HepG2 (cell line): Measurements from ENCODE around the gene OR5W2. TPM values are rescaled to one million over a fixed set of nuclear protein-coding genes. Genes with fewer than 3 reads are reported as not detected.

ENCODE experiments used
- ATAC-seq: fragments of 200-7000 bp; cut with Tn5 transposase; 3 replicates; pipeline ENCODE4 v1.9.1; 2020; ENCODE audit warnings: mild to moderate bottlenecking, moderate library complexity
- BruUV-seq: library from RNA; stranded (reverse); fragments of 400-500 nt; replicated peaks from 2 replicates; lab custom pipeline; 2021; lab: Mats Ljungman, UMichigan
- CTCF ChIA-PET: fragments of 300-600 bp; formaldehyde crosslinking; extraction: SDS; loops from one replicate; lab custom pipeline; 2021; ENCODE audit warnings: low total read pairs, inconsistent platforms, low intra/inter-chr PET ratio; lab: Yijun Ruan, JAX
- POLR2A ChIA-PET: fragments of 350-600 bp; sonication (Branson Sonifier 250); formaldehyde crosslinking; loops from one replicate; lab custom pipeline; 2020; ENCODE audit warnings: antibody characterized with exemption, inconsistent platforms; lab: Yijun Ruan, JAX
- DNase-seq: peaks from one replicate; pipeline ENCODE4 v3.0.0-alpha.2; 2015; ENCODE audit warnings: low spot score
- FAIRE-seq: peaks from 3 replicates; lab custom pipeline; 2011; peaks lifted over from hg19 to GRCh38; lab: Jason Lieb, UNC
- H2AFZ ChIP-seq: one replicate; pipeline ENCODE4 v1.6.1; 2011; ENCODE audit warnings: low read length, inconsistent platforms
- H3K27ac ChIP-seq: fragments of 300-600 bp; 3 replicates; pipeline ENCODE4 v1.8.0; 2011; ENCODE audit warnings: mixed run types, mild to moderate bottlenecking, mixed read lengths, low read length, inconsistent platforms; ENCODE audit not compliant: insufficient read depth; ENCODE audit errors: extremely low read length
- H3K27me3 ChIP-seq, 2 experiments: fragments of 200-600 bp in 1 of 2; 2 replicates in 1 of 2; 3 replicates in 1 of 2; pipeline versions ENCODE4 v1.6.0 to v1.8.0; 2011; ENCODE audit warnings: low read length in 2 of 2, mild to moderate bottlenecking in 2 of 2, moderate library complexity in 2 of 2, inconsistent platforms in 1 of 2; ENCODE audit not compliant: insufficient read depth in 2 of 2, control insufficient read depth in 1 of 2
- H3K36me3 ChIP-seq, 2 experiments: fragments of 200-600 bp in 1 of 2; replicated peaks in 1 of 2; 2 replicates in 1 of 2; 3 replicates in 1 of 2; pipeline versions ENCODE4 v1.5.1 to v1.8.0; 2011; ENCODE audit warnings: low read length in 2 of 2, inconsistent platforms in 1 of 2; ENCODE audit not compliant: insufficient read depth in 2 of 2, control insufficient read depth in 1 of 2
- H3K4me1 ChIP-seq: 2 replicates; pipeline ENCODE4 v1.5.1; 2012; ENCODE audit warnings: low read length, inconsistent platforms; ENCODE audit not compliant: insufficient read depth
- H3K4me2 ChIP-seq: 2 replicates; pipeline ENCODE4 v1.6.0; 2011; ENCODE audit warnings: low read depth, low read length, inconsistent platforms
- H3K4me3 ChIP-seq, 3 experiments: fragments of 200-600 bp in 1 of 3; sonication (generic), shearing (Covaris generic) in 1 of 3; replicated peaks in 1 of 3; 2 replicates each; pipeline ENCODE4 v1.5.1; 2011 to 2016; ENCODE audit warnings: low read length in 3 of 3, inconsistent platforms in 2 of 3, low read depth in 2 of 3, mild to moderate bottlenecking in 2 of 3, control low read depth in 1 of 3, mixed read lengths in 1 of 3; ENCODE audit not compliant: insufficient read depth in 1 of 3
- H3K79me2 ChIP-seq: one replicate; pipeline ENCODE4 v1.6.1; 2011; ENCODE audit warnings: low read length, inconsistent platforms; ENCODE audit not compliant: insufficient read depth
- H3K9ac ChIP-seq: 2 replicates; pipeline ENCODE4 v1.6.0; 2011; ENCODE audit warnings: mild to moderate bottlenecking, low read depth, low read length, inconsistent platforms; ENCODE audit not compliant: insufficient read depth
- H3K9me3 ChIP-seq: 2 replicates; pipeline ENCODE4 v1.5.1; 2012; ENCODE audit warnings: mild to moderate bottlenecking, low read length
- H4K20me1 ChIP-seq: 2 replicates; pipeline ENCODE4 v1.6.0; 2011; ENCODE audit warnings: inconsistent platforms, mild to moderate bottlenecking, low read length, moderate library complexity; ENCODE audit not compliant: insufficient read depth
- GFI1 ChIP-seq: sonication (generic); formaldehyde crosslinking; IDR thresholded peaks from 2 replicates; pipeline ENCODE4 v1.5.0; 2020; ENCODE audit warnings: missing genetic modification reagents, mild to moderate bottlenecking, borderline replicate concordance
- KDM5B ChIP-seq: sonication (generic); formaldehyde crosslinking; IDR thresholded peaks from 2 replicates; pipeline ENCODE4 v1.4.0; 2020; ENCODE audit warnings: missing genetic modification reagents, mild to moderate bottlenecking, borderline replicate concordance
- ZNF883 ChIP-seq: sonication (generic); formaldehyde crosslinking; IDR thresholded peaks from 2 replicates; pipeline ENCODE4 v1.5.1; 2020; ENCODE audit warnings: mild to moderate bottlenecking, missing genetic modification reagents; ENCODE audit errors: not compliant biosample characterization
- ZSCAN20 ChIP-seq: sonication (generic); formaldehyde crosslinking; IDR thresholded peaks from 2 replicates; pipeline ENCODE4 v1.4.0; 2020; ENCODE audit warnings: missing genetic modification reagents, mild to moderate bottlenecking, borderline replicate concordance
- WGBS: methylation state at CpG from one replicate; pipeline ENCODE4 v1.1.6; 2017; ENCODE audit warnings: low lambda C conversion rate; 5-methylcytosine and 5-hydroxymethylcytosine counted together
- in situ Hi-C: cut with HindIII; loops from 2 replicates; pipeline ENCODE4 v1.10.0; 2017; ENCODE audit warnings: low pct_unique_long_range_greater_than_20kb; ENCODE audit not compliant: extremely low pct_ligation_motif_present
- intact Hi-C: fragments of 100-400 bp; cut with micrococcal nuclease; formaldehyde crosslinking; loops from one replicate; pipeline ENCODE4 v1.10.0; 2022; ENCODE audit not compliant: unreplicated experiment
- polyA plus RNA-seq, 8 experiments: library from polyadenylated mRNA; depleted of rRNA in 3 of 8; stranded (reverse) in 7 of 8; unstranded in 1 of 8; fragments of >200 nt; fragmentation: Illumina TruSeq in 4 of 8; extraction: Trizol in 4 of 8; gene quantifications; 2 replicates each; pipeline versions ENCODE4 v1.2.1 to v1.2.3, GENCODE V29; 2011 to 2016; ENCODE audit warnings: low read depth in 4 of 8, missing spikeins in 1 of 8, mixed read lengths in 1 of 8; ENCODE audit not compliant: insufficient read depth in 1 of 8
- total RNA-seq, 5 experiments: library from RNA; depleted of rRNA; stranded (reverse); fragments of >200 nt; fragmentation: Illumina TruSeq; extraction: Trizol; gene quantifications; 2 replicates each; pipeline ENCODE4 v1.2.3, GENCODE V29; 2016; ENCODE audit warnings: low read depth in 1 of 5
- TF ChIP-seq, protein P1 (sequence below): sonication (generic); formaldehyde crosslinking; IDR thresholded peaks from 2 replicates; pipeline ENCODE4 v1.4.0; 2020; ENCODE audit warnings: mild to moderate bottlenecking, missing genetic modification reagents, borderline replicate concordance

The OR5W2 gene
- total and polyA plus RNA-seq, 2 of the 13 experiments (the other 11 are each of a cell fraction or from before 2014, with no cell fraction given), result not detected

- CTCF ChIA-PET, result no interaction called here
- H3K4me3 ChIP-seq, result no peak overlapping the region
- H3K36me3 ChIP-seq, result no peaks in the 10 kb centered on the region
- H4K20me1 ChIP-seq, result no peaks in the 10 kb centered on the region
- no peaks in the 10 kb centered on the region; a peak in 1 of 5 replicates for H3K27me3 ChIP-seq
- no peaks in the 10 kb centered on the region for H3K4me1 ChIP-seq
- H3K4me2 ChIP-seq, result no peak overlapping the region
- intact Hi-C loops (no loop called here), in situ Hi-C loops (no loop called here)
- no peak for TF ChIP-seq ZNF883
- TF ChIP-seq GFI1 (CRISPR knock-in tag), result no peak
- H2AFZ ChIP-seq, result no peak overlapping the region
- WGBS, result 0% methylated on average over 4 of the region's 4 CpGs
- H3K9me3 ChIP-seq, result 0 out of 2 replicates have a peak, but pooled peaks cover under 1% of the 10 kb centered on the region
- ATAC-seq, result no peak
- FAIRE-seq, result no peak
- POLR2A ChIA-PET, result no interaction called here
- H3K79me2 ChIP-seq, result no peaks in the 10 kb centered on the region
- DNase-seq, result peak; percentile 58
- no peak overlapping the region for H3K27ac ChIP-seq
- BruUV-seq, result no TSS peak
- H3K9ac ChIP-seq, result no peak overlapping the region
These were observed 42.1 kb upstream of the OR5W2 start for GRCh38 chr11:55956521-55956920.

DNA sequence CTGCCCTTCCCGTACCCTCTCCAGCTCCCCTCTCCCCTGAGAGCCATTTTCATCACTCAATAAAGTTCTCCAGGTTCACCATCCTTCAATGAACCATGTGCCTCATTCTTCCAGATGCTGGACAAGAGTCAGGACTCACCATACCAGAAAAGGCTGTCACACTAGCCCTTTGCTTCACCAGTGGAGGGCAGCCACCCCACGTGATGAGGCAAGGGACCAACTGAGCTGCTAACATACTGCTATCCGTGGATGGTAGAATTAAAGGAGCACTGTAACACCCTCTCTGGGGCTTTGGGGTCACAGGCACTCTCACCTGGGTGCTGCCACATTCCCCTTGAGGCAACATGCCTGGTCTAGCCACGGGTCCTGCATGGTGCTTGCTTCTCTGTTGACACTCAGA is 34.9 kb upstream of the OR5W2 start:
- no peak for TF ChIP-seq ZSCAN20 (CRISPR knock-in tag)
- no peak for TF ChIP-seq KDM5B
- TF ChIP-seq, protein P1, sequence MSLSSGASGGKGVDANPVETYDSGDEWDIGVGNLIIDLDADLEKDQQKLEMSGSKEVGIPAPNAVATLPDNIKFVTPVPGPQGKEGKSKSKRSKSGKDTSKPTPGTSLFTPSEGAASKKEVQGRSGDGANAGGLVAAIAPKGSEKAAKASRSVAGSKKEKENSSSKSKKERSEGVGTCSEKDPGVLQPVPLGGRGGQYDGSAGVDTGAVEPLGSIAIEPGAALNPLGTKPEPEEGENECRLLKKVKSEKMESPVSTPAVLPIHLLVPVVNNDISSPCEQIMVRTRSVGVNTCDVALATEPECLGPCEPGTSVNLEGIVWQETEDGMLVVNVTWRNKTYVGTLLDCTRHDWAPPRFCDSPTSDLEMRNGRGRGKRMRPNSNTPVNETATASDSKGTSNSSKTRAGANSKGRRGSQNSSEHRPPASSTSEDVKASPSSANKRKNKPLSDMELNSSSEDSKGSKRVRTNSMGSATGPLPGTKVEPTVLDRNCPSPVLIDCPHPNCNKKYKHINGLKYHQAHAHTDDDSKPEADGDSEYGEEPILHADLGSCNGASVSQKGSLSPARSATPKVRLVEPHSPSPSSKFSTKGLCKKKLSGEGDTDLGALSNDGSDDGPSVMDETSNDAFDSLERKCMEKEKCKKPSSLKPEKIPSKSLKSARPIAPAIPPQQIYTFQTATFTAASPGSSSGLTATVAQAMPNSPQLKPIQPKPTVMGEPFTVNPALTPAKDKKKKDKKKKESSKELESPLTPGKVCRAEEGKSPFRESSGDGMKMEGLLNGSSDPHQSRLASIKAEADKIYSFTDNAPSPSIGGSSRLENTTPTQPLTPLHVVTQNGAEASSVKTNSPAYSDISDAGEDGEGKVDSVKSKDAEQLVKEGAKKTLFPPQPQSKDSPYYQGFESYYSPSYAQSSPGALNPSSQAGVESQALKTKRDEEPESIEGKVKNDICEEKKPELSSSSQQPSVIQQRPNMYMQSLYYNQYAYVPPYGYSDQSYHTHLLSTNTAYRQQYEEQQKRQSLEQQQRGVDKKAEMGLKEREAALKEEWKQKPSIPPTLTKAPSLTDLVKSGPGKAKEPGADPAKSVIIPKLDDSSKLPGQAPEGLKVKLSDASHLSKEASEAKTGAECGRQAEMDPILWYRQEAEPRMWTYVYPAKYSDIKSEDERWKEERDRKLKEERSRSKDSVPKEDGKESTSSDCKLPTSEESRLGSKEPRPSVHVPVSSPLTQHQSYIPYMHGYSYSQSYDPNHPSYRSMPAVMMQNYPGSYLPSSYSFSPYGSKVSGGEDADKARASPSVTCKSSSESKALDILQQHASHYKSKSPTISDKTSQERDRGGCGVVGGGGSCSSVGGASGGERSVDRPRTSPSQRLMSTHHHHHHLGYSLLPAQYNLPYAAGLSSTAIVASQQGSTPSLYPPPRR (CRISPR knock-in tag), result no peak
- TF ChIP-seq, all 625 proteins: peak for 0
- Histone ChIP-seq H4K20me1 (no peaks in the 10 kb centered on the region), H3K9me3 (0 out of 2 replicates have a peak, but pooled peaks cover 7% of the 10 kb centered on the region), H3K27me3 (no peaks in the 10 kb centered on the region), H3K4me3 (no peak overlapping the region), H3K36me3 (no peaks in the 10 kb centered on the region), H3K4me1 (no peaks in the 10 kb centered on the region), H3K27ac (no peak overlapping the region), H3K79me2 (no peaks in the 10 kb centered on the region), H2AFZ (no peak overlapping the region), H3K4me2 (no peak overlapping the region), H3K9ac (no peak overlapping the region)
- intact Hi-C loops (no loop called here), in situ Hi-C loops (no loop called here)
- ChIA-PET POLR2A (no interaction called here), CTCF (no interaction called here)
- 0% methylated on average over 2 of the region's 4 CpGs for WGBS
- no peak for FAIRE-seq
- no peak for ATAC-seq
- DNase-seq, result no peak
- BruUV-seq, result no TSS peak
